ENCODE data around the gene REEP6. TPM values are rescaled to one million over a fixed set of nuclear protein-coding genes. Genes with fewer than 3 reads are reported as not detected.

Gene REEP6
- total RNA-seq = 1 to 10 TPM in 1 of 4 donors, under 1 TPM in 2, not detected in 1; 0.76 to 3.0 (median 0.77) TPM

DNA sequence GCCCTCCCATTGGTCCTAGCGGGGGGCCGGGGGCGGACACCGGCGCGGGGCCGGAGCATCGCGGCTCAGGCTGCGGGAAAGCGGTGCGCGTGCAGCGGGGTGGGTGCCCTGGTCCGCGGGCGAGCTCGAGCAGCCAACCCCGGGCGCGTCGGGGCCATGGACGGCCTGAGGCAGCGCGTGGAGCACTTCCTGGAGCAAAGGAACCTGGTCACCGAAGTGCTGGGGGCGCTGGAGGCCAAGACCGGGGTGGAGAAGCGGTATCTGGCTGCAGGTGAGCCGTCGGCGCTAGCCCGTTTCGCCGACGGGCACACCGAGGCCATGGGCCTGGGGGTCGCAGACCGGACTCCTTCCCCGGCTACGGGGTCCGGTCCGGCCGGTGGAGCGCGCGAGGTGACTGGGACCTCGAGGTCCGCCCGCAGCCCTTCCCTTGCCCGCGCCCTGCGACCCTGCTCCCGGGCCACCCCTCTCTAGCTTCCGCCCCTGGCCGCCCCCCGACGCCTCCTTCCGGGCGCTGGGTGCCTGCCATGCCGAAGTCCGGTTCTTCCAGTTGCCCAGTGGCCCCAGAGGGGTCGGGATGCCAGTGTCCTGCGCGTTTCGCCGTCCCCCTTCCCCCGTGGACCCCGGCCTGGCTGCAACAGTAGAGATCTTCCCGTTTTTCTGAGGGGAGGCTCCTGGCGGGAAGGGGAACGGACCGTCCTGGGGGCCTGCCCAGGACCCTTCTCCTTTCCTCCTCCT is at the start of gene REEP6:
Gene REEP6, plus strand, starts transcription at position 68 of the 735 bp plus-strand sequence. Its CDS starts 89 bp downstream, at position 157.
- Histone ChIP-seq H3K36me3 (no peaks in the 10 kb centered on the region), H3K27me3 (no peaks in the 10 kb centered on the region), H3K9me3 (no peaks in the 10 kb centered on the region), H3K4me3 (peak within 1 kb of the TSS; percentile 44 to 45), H3K27ac (peak within 1 kb of the TSS; percentile 69 to 80), H3K4me1 (peaks cover 0 to 6% of the 10 kb centered on the region in 2 donors)
- TF ChIP-seq POLR2A (IDR thresholded peaks at IDR 0.05) = peak in 1 of 2 donors; percentile 52
- TF ChIP-seq, protein P1, sequence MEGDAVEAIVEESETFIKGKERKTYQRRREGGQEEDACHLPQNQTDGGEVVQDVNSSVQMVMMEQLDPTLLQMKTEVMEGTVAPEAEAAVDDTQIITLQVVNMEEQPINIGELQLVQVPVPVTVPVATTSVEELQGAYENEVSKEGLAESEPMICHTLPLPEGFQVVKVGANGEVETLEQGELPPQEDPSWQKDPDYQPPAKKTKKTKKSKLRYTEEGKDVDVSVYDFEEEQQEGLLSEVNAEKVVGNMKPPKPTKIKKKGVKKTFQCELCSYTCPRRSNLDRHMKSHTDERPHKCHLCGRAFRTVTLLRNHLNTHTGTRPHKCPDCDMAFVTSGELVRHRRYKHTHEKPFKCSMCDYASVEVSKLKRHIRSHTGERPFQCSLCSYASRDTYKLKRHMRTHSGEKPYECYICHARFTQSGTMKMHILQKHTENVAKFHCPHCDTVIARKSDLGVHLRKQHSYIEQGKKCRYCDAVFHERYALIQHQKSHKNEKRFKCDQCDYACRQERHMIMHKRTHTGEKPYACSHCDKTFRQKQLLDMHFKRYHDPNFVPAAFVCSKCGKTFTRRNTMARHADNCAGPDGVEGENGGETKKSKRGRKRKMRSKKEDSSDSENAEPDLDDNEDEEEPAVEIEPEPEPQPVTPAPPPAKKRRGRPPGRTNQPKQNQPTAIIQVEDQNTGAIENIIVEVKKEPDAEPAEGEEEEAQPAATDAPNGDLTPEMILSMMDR (IDR thresholded peaks at IDR 0.05) = no peak
- intact Hi-C loops (cut with DNase I; ENCODE audit: low total_unique reads) = no loop called here
- DNase-seq = no peak

DNA sequence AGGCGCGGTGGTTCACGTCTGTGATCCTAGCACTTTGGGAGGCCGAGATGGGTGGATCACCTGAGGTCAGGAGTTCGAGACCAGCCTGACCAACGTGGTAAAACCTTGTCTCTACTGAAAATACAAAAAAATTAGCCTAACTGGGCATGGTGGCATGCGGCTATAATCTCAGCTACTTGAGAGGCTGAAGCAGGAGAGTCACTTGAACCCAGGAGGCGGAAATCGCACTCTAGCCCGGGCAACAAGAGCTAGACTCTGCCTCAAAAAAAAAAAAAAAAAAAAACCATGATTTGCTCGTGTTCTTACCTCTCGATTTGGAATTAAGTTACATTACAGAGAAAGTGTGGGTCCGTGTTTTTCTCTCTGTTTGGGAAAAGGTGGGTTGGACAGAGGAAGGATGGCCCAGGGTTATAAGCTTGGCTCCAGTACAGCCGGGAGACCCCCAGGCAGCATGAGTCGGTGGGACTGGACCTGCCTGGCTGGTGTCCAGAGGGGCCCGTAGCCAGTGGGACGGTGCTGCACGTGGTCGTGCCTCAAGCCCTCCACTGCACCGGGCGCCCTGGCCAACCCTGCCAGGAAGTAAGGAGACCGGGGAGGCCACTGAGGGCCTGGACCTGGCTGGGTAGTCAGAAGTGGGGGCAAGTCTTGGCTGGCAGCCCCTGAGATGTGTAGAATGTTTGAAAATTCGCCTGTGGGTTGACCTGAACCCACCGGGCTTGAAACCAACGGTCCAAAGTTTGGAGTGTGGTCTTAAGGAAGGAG is 49.1 kb upstream of the REEP6 start:
- Histone ChIP-seq H3K36me3 (no peaks in the 10 kb centered on the region), H3K9me3 (no peaks in the 10 kb centered on the region), H3K27ac (no peak overlapping the region), H3K4me3 (no peak overlapping the region), H3K27me3 (peaks cover 8 to 16% of the 10 kb centered on the region in 2 donors), H3K4me1 (peaks cover 0 to 25% of the 10 kb centered on the region in 2 donors)
- TF ChIP-seq, protein P1 (IDR thresholded peaks at IDR 0.05) = no peak
- no peak for TF ChIP-seq POLR2A (IDR thresholded peaks at IDR 0.05)
- intact Hi-C loops (cut with DNase I; ENCODE audit: low total_unique reads) = no loop called here
- DNase-seq = peak in 1 of 2 donors; percentile 14

DNA sequence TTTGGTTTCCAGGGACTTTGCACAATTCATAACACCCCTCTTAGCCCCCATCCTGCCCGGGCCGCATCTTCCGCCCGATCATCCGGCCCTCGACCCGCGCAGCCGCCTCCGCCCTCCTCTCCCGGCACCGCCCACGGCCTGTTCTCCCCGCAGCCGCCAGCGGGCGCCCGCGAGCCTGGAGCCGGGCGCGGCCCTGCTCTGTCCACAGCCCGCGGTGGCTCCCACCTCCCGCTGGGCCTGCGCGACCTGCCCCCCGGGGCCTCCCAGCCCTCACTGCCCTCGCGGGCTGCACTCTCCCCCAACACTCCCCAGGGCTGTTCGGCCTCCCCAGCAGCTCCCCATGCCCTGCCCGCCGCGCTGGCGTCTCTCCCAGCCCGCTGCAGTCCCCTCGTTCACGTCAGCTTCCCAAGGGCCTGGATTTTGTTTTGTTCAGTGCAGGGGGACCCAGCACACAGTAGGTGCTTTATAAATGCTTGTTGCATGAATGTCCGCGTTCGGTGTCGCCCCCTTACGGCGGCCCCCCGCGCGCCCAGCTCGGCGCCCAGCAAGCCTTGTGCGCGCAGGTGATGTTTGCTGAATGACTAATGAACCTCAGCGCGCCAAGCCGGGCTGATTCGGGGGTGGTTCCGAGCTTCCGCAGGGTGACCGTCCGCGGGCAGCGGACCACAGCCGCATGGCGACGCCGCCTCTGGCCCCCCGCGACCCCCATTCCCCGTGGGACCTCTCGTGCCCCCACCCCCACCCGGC is 45.6 kb upstream of the REEP6 start:
- H3K4me1 ChIP-seq = peaks cover 0 to 14% of the 10 kb centered on the region in 2 donors
- DNase-seq = peak; percentile 38 to 70
- intact Hi-C loops (cut with DNase I; ENCODE audit: low total_unique reads) = no loop called here
- no peaks in the 10 kb centered on the region for H3K36me3 ChIP-seq
- peak in 1 of 2 donors; percentile 26 for TF ChIP-seq POLR2A (IDR thresholded peaks at IDR 0.05)
- TF ChIP-seq, protein P1 (IDR thresholded peaks at IDR 0.05) = peak; percentile 50 to 96 (median 87)
- H3K4me3 ChIP-seq = peak overlapping the region in 1 of 2 donors; percentile 7
- peaks cover 21 to 23% of the 10 kb centered on the region in 2 donors for H3K27me3 ChIP-seq
- no peaks in the 10 kb centered on the region for H3K9me3 ChIP-seq
- no peak overlapping the region for H3K27ac ChIP-seq

DNA sequence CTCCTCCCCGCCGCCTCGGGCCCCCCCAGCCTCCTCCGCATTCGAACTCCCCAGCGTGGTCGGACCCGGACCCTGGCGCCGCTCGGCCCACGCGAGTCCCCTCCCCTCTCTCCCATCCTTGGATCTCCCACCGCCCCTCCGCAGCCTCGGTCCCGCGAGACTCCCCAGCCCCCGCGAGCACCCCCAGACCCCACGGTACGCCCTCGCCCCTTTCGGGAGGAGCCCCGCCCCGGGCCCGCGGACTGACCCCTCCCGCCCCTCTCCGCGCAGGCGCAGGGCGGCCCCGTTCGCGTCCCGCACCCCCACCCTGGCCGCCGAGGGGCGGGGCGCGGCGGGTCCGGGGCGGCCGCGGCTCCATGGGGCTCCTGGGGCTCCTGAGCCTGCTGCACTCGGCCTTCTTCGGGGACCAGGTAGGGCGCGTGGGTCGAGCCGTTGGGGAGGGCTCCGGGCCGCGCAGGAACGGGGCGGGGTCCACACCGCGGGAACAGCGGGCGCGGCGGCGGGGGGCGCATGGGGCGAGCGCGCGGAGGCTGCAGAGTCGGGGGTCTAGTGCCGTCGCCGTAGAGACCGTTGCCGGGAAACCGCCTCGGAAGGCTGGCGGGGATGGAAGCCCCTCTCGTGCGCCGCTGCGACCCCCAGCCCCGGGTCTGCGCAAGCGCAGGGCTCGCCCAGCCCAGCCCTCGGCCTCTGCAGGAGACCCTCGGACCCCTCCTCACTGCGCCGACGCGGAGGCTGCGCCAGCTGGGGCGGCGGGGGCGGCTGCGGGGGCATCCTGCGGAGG is 44.9 kb upstream of the REEP6 start:
- H3K4me1 ChIP-seq = peaks cover 0 to 14% of the 10 kb centered on the region in 2 donors
- no peak for DNase-seq
- no peaks in the 10 kb centered on the region for H3K36me3 ChIP-seq
- intact Hi-C loops (cut with DNase I; ENCODE audit: low total_unique reads) = no loop called here
- TF ChIP-seq, protein P1 (IDR thresholded peaks at IDR 0.05) = no peak
- TF ChIP-seq POLR2A (IDR thresholded peaks at IDR 0.05) = no peak
- H3K27ac ChIP-seq = no peak overlapping the region
- H3K4me3 ChIP-seq = no peak overlapping the region
- H3K27me3 ChIP-seq = peaks cover 27 to 29% of the 10 kb centered on the region in 2 donors
- no peaks in the 10 kb centered on the region for H3K9me3 ChIP-seq

All from uterus (tissue), 4 donors.